HTERT RPE-1 (cell line): Measurements from ENCODE around the gene SERTAD1.
"Not testable (repeated sequence)": the region's sequence is repeated elsewhere in the genome, so short reads cannot be mapped to it uniquely, and the experiment has no call there.

ENCODE experiments used
- in situ Hi-C: fragments of 300-500 bp; cut with MboI; formaldehyde crosslinking; loops from 4 replicates; pipeline ENCODE4 v1.14.3; 2020; ENCODE audit warnings: low sequenced_read_pairs

Gene SERTAD1

GRCh38 chr19:40453151-40453735 lies 27.5 kb upstream of the SERTAD1 start:
- in situ Hi-C loops, result no loop called here

GRCh38 chr19:40452016-40452415 lies 26.2 kb upstream of the SERTAD1 start:
- in situ Hi-C loops, result no loop called here

GRCh38 chr19:40450664-40451063 lies 24.9 kb upstream of the SERTAD1 start:
- in situ Hi-C loops, result no loop called here

- in situ Hi-C loops, result no loop called here
Measured at GRCh38 chr19:40449506-40449905, 23.7 kb upstream of the SERTAD1 start.

- in situ Hi-C loops, result no loop called here
Measured at GRCh38 chr19:40446263-40446784, 20.5 kb upstream of the SERTAD1 start.

- in situ Hi-C loops, result no loop called here
Measured at GRCh38 chr19:40445780-40446262, 20.0 kb upstream of the SERTAD1 start.

GRCh38 chr19:40444825-40445312 lies 19.1 kb upstream of the SERTAD1 start:
- in situ Hi-C loops, result no loop called here

GRCh38 chr19:40444000-40444824 lies 18.4 kb upstream of the SERTAD1 start, which contains the start of gene SERTAD3:
TSS of gene SERTAD3 (minus strand) at chr19:40444335. CDS start at chr19:40442080, 2,255 bp downstream.
- in situ Hi-C loops, result no loop called here

GRCh38 chr19:40443131-40443999 lies 17.6 kb upstream of the SERTAD1 start:
- in situ Hi-C loops, result no loop called here

- in situ Hi-C loops, result no loop called here
Measured at GRCh38 chr19:40442328-40443130, 16.7 kb upstream of the SERTAD1 start.

GRCh38 chr19:40441719-40442253 lies 16.0 kb upstream of the SERTAD1 start:
- in situ Hi-C loops, result no loop called here

- in situ Hi-C loops, result no loop called here
Measured at GRCh38 chr19:40438284-40438683, 12.5 kb upstream of the SERTAD1 start.

GRCh38 chr19:40433391-40434216 lies 7.8 kb upstream of the SERTAD1 start:
- in situ Hi-C loops, result no loop called here

GRCh38 chr19:40432760-40433159 lies 7.0 kb upstream of the SERTAD1 start:
- in situ Hi-C loops, result not testable (repeated sequence)

GRCh38 chr19:40431698-40432097 lies 5.9 kb upstream of the SERTAD1 start:
- in situ Hi-C loops, result no loop called here

GRCh38 chr19:40430242-40430641 lies 4.5 kb upstream of the SERTAD1 start:
- in situ Hi-C loops, result not testable (repeated sequence)

GRCh38 chr19:40428197-40428596 lies 2.4 kb upstream of the SERTAD1 start:
- in situ Hi-C loops, result not testable (repeated sequence)

GRCh38 chr19:40424637-40425449 lies 949 bp downstream of the SERTAD1 start:
- in situ Hi-C loops, result no loop called here
